GM21619 (cell line): ENCODE measurements around the gene SPIB.
"Not testable (repeated sequence)": the region's sequence is repeated elsewhere in the genome, so short reads cannot be mapped to it uniquely, and the experiment has no call there.

Source experiments
- ATAC-seq: cut with Tn5 transposase; IDR thresholded peaks from one replicate; pipeline ENCODE4 v1.9.1; 2021; ENCODE audit not compliant: unreplicated experiment

SPIB gene

GRCh38 chr19:50390952-50391351, 27.8 kb upstream of the SPIB start:
- not testable (repeated sequence) for ATAC-seq

- ATAC-seq: no peak
Observed at GRCh38 chr19:50392759-50393158, 26.0 kb upstream of the SPIB start.

GRCh38 chr19:50393589-50393988, 25.1 kb upstream of the SPIB start:
- no peak for ATAC-seq

- ATAC-seq: no peak
Observed at GRCh38 chr19:50394017-50394416, 24.7 kb upstream of the SPIB start.

- ATAC-seq: no peak
Observed at GRCh38 chr19:50398675-50399367, 19.9 kb upstream of the SPIB start.

- no peak for ATAC-seq
Observed at GRCh38 chr19:50399368-50399745, 19.4 kb upstream of the SPIB start.

- ATAC-seq: no peak
Observed at GRCh38 chr19:50401605-50402450, 16.9 kb upstream of the SPIB start.

GRCh38 chr19:50402544-50403301, 16.0 kb upstream of the SPIB start:
- ATAC-seq: no peak

- ATAC-seq: no peak
Observed at GRCh38 chr19:50406156-50406820, 12.4 kb upstream of the SPIB start.

GRCh38 chr19:50406829-50407228, 11.9 kb upstream of the SPIB start:
- no peak for ATAC-seq

- ATAC-seq: no peak
Observed at GRCh38 chr19:50409347-50409746, 9.4 kb upstream of the SPIB start.

GRCh38 chr19:50410109-50410508, 8.6 kb upstream of the SPIB start:
- no peak for ATAC-seq

- ATAC-seq: no peak
Observed at GRCh38 chr19:50412419-50412818, 6.3 kb upstream of the SPIB start.

- ATAC-seq: no peak
Observed at GRCh38 chr19:50413096-50413495, 5.6 kb upstream of the SPIB start.

- ATAC-seq: no peak
Observed at GRCh38 chr19:50413531-50413930, 5.2 kb upstream of the SPIB start.

- no peak for ATAC-seq
Observed at GRCh38 chr19:50414864-50415660, 3.7 kb upstream of the SPIB start.

GRCh38 chr19:50415661-50416033, 3.1 kb upstream of the SPIB start:
- no peak for ATAC-seq

- no peak for ATAC-seq
Observed at GRCh38 chr19:50416034-50416977, 2.4 kb upstream of the SPIB start.
